Mesenchymal stem cell (in vitro differentiated cells and primary cell): Measurements from ENCODE around the gene TPM4.

ENCODE experiments used
- DNase-seq: peaks from one replicate; pipeline ENCODE4 v3.0.0-alpha.2; 2013
- H2AFZ ChIP-seq: one replicate; pipeline ENCODE4 v1.6.1; 2013; ENCODE audit warnings: low read depth, mild to moderate bottlenecking, control low read depth, inconsistent platforms, low read length, moderate library complexity
- H2AK5ac ChIP-seq: 2 replicates; pipeline ENCODE4 v1.6.1; 2013; ENCODE audit warnings: low read length, moderate library complexity, mild to moderate bottlenecking, inconsistent platforms; ENCODE audit not compliant: severe bottlenecking
- H2BK120ac ChIP-seq: one replicate; pipeline ENCODE4 v1.6.1; 2013; ENCODE audit warnings: low read depth, mild to moderate bottlenecking, inconsistent platforms, low read length, moderate library complexity
- H2BK12ac ChIP-seq, 2 experiments: one replicate each; pipeline ENCODE4 v1.6.1; 2013; ENCODE audit warnings: inconsistent platforms in 2 of 2, low read length in 2 of 2, mild to moderate bottlenecking in 2 of 2, moderate library complexity in 2 of 2, control low read depth in 1 of 2
- H2BK15ac ChIP-seq: one replicate; pipeline ENCODE4 v1.6.1; 2013; ENCODE audit warnings: mild to moderate bottlenecking, low read depth, inconsistent platforms; ENCODE audit not compliant: poor library complexity, severe bottlenecking
- H2BK5ac ChIP-seq: 2 replicates; pipeline ENCODE4 v1.6.1; 2013; ENCODE audit warnings: low read depth, mild to moderate bottlenecking, low read length, control low read depth, inconsistent platforms; ENCODE audit not compliant: poor library complexity, severe bottlenecking
- H3K14ac ChIP-seq, 2 experiments: one replicate each; pipeline ENCODE4 v1.6.1; 2013; ENCODE audit warnings: inconsistent platforms in 2 of 2, low read length in 2 of 2, control low read depth in 1 of 2, mild to moderate bottlenecking in 1 of 2, moderate library complexity in 1 of 2
- H3K18ac ChIP-seq, 2 experiments: one replicate each; pipeline ENCODE4 v1.6.1; 2013; ENCODE audit warnings: inconsistent platforms in 2 of 2, low read length in 2 of 2, control low read depth in 1 of 2, low read depth in 1 of 2, mild to moderate bottlenecking in 1 of 2
- H3K23ac ChIP-seq, 2 experiments: one replicate each; pipeline ENCODE4 v1.6.1; 2013; ENCODE audit warnings: inconsistent platforms in 2 of 2, low read length in 2 of 2, mild to moderate bottlenecking in 2 of 2, moderate library complexity in 2 of 2, control low read depth in 1 of 2
- H3K27ac ChIP-seq: 2 replicates; pipeline ENCODE4 v1.5.1; 2013; ENCODE audit warnings: mild to moderate bottlenecking, moderate library complexity, low read length, control low read depth, inconsistent platforms; ENCODE audit not compliant: poor library complexity, severe bottlenecking
- H3K27me3 ChIP-seq, 2 experiments: 2 replicates each; pipeline versions ENCODE4 v1.6.1 to v1.7.0; 2013; ENCODE audit warnings: low read length in 2 of 2, mild to moderate bottlenecking in 2 of 2, moderate library complexity in 2 of 2, control low read depth in 1 of 2, inconsistent platforms in 1 of 2; ENCODE audit not compliant: control insufficient read depth in 1 of 2, insufficient read depth in 1 of 2
- H3K36me3 ChIP-seq, 2 experiments: 2 replicates each; pipeline versions ENCODE4 v1.6.1 to v1.7.0; 2013; ENCODE audit warnings: low read length in 2 of 2, control low read depth in 1 of 2, inconsistent platforms in 1 of 2, low read depth in 1 of 2, mild to moderate bottlenecking in 1 of 2; ENCODE audit not compliant: insufficient read depth in 2 of 2, control insufficient read depth in 1 of 2
- H3K4ac ChIP-seq, 2 experiments: one replicate each; pipeline ENCODE4 v1.6.1; 2013; ENCODE audit warnings: inconsistent platforms in 2 of 2, low read length in 2 of 2, mild to moderate bottlenecking in 2 of 2, moderate library complexity in 2 of 2, control low read depth in 1 of 2, low read depth in 1 of 2
- H3K4me1 ChIP-seq: 2 replicates; pipeline ENCODE4 v1.6.1; 2013; ENCODE audit warnings: low read depth, low read length, control low read depth; ENCODE audit not compliant: control insufficient read depth, insufficient read depth
- H3K4me2 ChIP-seq: 2 replicates; pipeline ENCODE4 v1.6.1; 2013; ENCODE audit warnings: low read length, mild to moderate bottlenecking, inconsistent platforms; ENCODE audit not compliant: poor library complexity, severe bottlenecking
- H3K4me3 ChIP-seq, 2 experiments: 2 replicates each; pipeline versions ENCODE4 v1.5.1 to v1.7.0; 2013; ENCODE audit warnings: low read length in 2 of 2, mild to moderate bottlenecking in 2 of 2, control low read depth in 1 of 2, low read depth in 1 of 2; ENCODE audit not compliant: insufficient read depth in 1 of 2
- H3K79me1 ChIP-seq: replicated peaks from 2 replicates; pipeline ENCODE4 v1.6.1; 2013; ENCODE audit warnings: mild to moderate bottlenecking, control low read depth, low read length, inconsistent platforms; ENCODE audit not compliant: poor library complexity, severe bottlenecking
- H3K9ac ChIP-seq: 2 replicates; pipeline ENCODE4 v1.7.0; 2013; ENCODE audit warnings: mild to moderate bottlenecking, low read length, moderate library complexity
- H3K9me3 ChIP-seq: 2 replicates; pipeline ENCODE4 v1.7.0; 2013; ENCODE audit warnings: mild to moderate bottlenecking, low read length; ENCODE audit not compliant: control insufficient read depth
- H4K8ac ChIP-seq: one replicate; pipeline ENCODE4 v1.6.1; 2013; ENCODE audit warnings: inconsistent platforms, mild to moderate bottlenecking, low read length, moderate library complexity
- H4K91ac ChIP-seq: one replicate; pipeline ENCODE4 v1.6.1; 2013; ENCODE audit warnings: mild to moderate bottlenecking, low read length, inconsistent platforms
- WGBS: methylation state at CpG from one replicate; pipeline ENCODE4 v1.1.7; 2013; ENCODE audit warnings: mixed read lengths; 5-methylcytosine and 5-hydroxymethylcytosine counted together

The TPM4 gene

GRCh38 chr19:16068696-16069259 lies 7.5 kb upstream of the TPM4 start:
- Histone ChIP-seq H3K4me1 (peaks cover 16% of the 10 kb centered on the region), H3K27me3 (no peaks in the 10 kb centered on the region), H3K4ac (no peak overlapping the region), H3K36me3 (peaks cover 4 to 9% of the 10 kb centered on the region in 2 experiments), H3K9ac (peak overlapping the region; percentile 36), H3K14ac (no peak overlapping the region), H2BK12ac (no peak overlapping the region), H3K27ac (no peak overlapping the region), H2BK120ac (no peak overlapping the region), H3K4me3 (peak overlapping the region in 1 of 2 experiments; percentile 78), H2AFZ (no peak overlapping the region), H4K8ac (no peak overlapping the region), H3K9me3 (no peaks in the 10 kb centered on the region), H3K23ac (no peak overlapping the region), H2BK5ac (no peak overlapping the region), H3K18ac (no peak overlapping the region), H4K91ac (no peak overlapping the region), H3K4me2 (no peak overlapping the region), H2BK15ac (no peak overlapping the region), H3K79me1 (no peaks in the 10 kb centered on the region), H2AK5ac (no peak overlapping the region)
- 85% methylated on average over 10 of the region's 10 CpGs for WGBS
- DNase-seq: no peak

- H2AK5ac ChIP-seq: no peak overlapping the region
- H3K14ac ChIP-seq: no peak overlapping the region
- H3K4ac ChIP-seq: no peak overlapping the region
- peaks cover 4 to 18% of the 10 kb centered on the region in 2 experiments for H3K36me3 ChIP-seq
- H2AFZ ChIP-seq: peak overlapping the region; percentile 29
- H3K23ac ChIP-seq: no peak overlapping the region
- no peaks in the 10 kb centered on the region for H3K27me3 ChIP-seq
- peak overlapping the region; percentile 36 for H3K9ac ChIP-seq
- H3K9me3 ChIP-seq: no peaks in the 10 kb centered on the region
- no peak overlapping the region for H2BK5ac ChIP-seq
- H2BK12ac ChIP-seq: peak overlapping the region in 1 of 2 experiments; percentile 35
- no peak overlapping the region for H3K4me2 ChIP-seq
- no peak overlapping the region for H3K27ac ChIP-seq
- no peak overlapping the region for H4K8ac ChIP-seq
- DNase-seq: no peak
- 98% methylated on average over 10 of the region's 10 CpGs for WGBS
- H3K4me1 ChIP-seq: peaks cover 11% of the 10 kb centered on the region
- H4K91ac ChIP-seq: no peak overlapping the region
- H2BK15ac ChIP-seq: peak overlapping the region; percentile 31
- H3K79me1 ChIP-seq: no peaks in the 10 kb centered on the region
- H3K4me3 ChIP-seq: peak overlapping the region in 1 of 2 experiments; percentile 78
- no peak overlapping the region for H2BK120ac ChIP-seq
- H3K18ac ChIP-seq: no peak overlapping the region
These were observed 6.4 kb upstream of the TPM4 start for GRCh38 chr19:16069813-16070365.

GRCh38 chr19:16070366-16070990 lies 5.8 kb upstream of the TPM4 start:
- Histone ChIP-seq H4K91ac (peak overlapping the region; percentile 53), H2BK5ac (no peak overlapping the region), H3K4me1 (peaks cover 11% of the 10 kb centered on the region), H3K9me3 (no peaks in the 10 kb centered on the region), H3K18ac (no peak overlapping the region), H3K4me2 (no peak overlapping the region), H2AK5ac (no peak overlapping the region), H3K27ac (no peak overlapping the region), H4K8ac (no peak overlapping the region), H3K14ac (no peak overlapping the region), H2BK12ac (peak overlapping the region; percentile 12 to 15), H3K36me3 (peaks cover 4 to 18% of the 10 kb centered on the region in 2 experiments), H3K4me3 (peak overlapping the region in 1 of 2 experiments; percentile 78), H3K79me1 (no peaks in the 10 kb centered on the region), H2AFZ (peak overlapping the region; percentile 29), H2BK120ac (no peak overlapping the region), H3K4ac (no peak overlapping the region), H3K27me3 (no peaks in the 10 kb centered on the region), H3K23ac (no peak overlapping the region), H3K9ac (no peak overlapping the region), H2BK15ac (no peak overlapping the region)
- WGBS: 86% methylated on average over 16 of the region's 16 CpGs
- DNase-seq: no peak

GRCh38 chr19:16071072-16071691 lies 5.1 kb upstream of the TPM4 start:
- no peak overlapping the region for H2AFZ ChIP-seq
- peak overlapping the region; percentile 93 for H4K8ac ChIP-seq
- no peak for DNase-seq
- H3K9me3 ChIP-seq: no peaks in the 10 kb centered on the region
- H3K4ac ChIP-seq: no peak overlapping the region
- H3K27me3 ChIP-seq: no peaks in the 10 kb centered on the region
- peak overlapping the region in 1 of 2 experiments; percentile 55 for H3K18ac ChIP-seq
- peaks cover 4 to 18% of the 10 kb centered on the region in 2 experiments for H3K36me3 ChIP-seq
- H3K23ac ChIP-seq: no peak overlapping the region
- H2BK120ac ChIP-seq: no peak overlapping the region
- no peak overlapping the region for H3K27ac ChIP-seq
- H3K4me3 ChIP-seq: no peak overlapping the region
- H2AK5ac ChIP-seq: no peak overlapping the region
- no peaks in the 10 kb centered on the region for H3K79me1 ChIP-seq
- no peak overlapping the region for H2BK15ac ChIP-seq
- peak overlapping the region in 1 of 2 experiments; percentile 35 for H3K14ac ChIP-seq
- no peak overlapping the region for H3K4me2 ChIP-seq
- WGBS: 80% methylated on average over 9 of the region's 9 CpGs
- peak overlapping the region; percentile 45 to 63 for H2BK12ac ChIP-seq
- no peak overlapping the region for H3K9ac ChIP-seq
- H3K4me1 ChIP-seq: peaks cover 10% of the 10 kb centered on the region
- no peak overlapping the region for H2BK5ac ChIP-seq
- no peak overlapping the region for H4K91ac ChIP-seq
